HG02678 (cell line): ENCODE data around the gene SARNP.
"Not testable (repeated sequence)": the region's sequence is repeated elsewhere in the genome, so short reads cannot be mapped to it uniquely, and the experiment has no call there.

ENCODE experiments used
- ATAC-seq: cut with Tn5 transposase; IDR thresholded peaks from one replicate; pipeline ENCODE4 v1.9.1; 2021; ENCODE audit warnings: mild to moderate bottlenecking, moderate library complexity; ENCODE audit not compliant: unreplicated experiment

SARNP gene

DNA sequence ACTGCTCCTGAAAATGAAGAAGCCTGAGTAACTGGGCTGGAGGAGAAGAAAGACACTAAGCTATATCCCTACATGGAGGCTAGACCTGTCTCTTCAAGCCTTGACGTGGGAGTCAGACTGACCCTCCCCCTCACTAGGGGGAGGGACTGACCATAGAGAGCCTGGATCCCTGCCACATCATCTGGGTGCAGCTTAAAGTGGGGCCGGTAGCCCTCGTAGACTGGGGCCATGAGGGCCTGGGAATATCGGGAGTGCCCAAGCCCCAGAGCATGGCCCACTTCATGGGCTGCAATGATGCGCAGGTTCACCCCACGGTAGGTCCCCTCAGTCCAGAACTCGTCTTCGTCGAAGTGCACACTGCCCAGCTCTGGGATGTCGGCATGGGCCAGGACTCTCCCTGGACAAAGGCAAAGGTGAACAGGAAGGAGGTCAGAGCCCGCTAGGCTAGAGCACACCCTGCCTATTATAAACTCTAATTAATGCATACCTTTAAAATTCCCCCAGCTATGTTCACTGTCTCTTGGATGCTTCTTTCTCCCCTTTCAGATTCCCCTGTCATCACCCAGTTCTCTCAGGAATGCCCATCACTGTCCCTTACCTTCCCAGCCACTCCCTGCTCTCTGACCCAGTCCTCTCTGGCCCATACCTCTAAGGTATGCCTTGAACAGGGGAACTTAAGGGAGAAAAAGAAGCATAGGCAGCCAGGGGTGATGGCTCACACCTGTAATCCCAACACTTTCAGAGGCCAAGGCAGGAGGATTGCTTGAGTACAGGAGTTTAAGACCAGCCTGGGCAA lies 22.0 kb upstream of the SARNP start:
- no peak for ATAC-seq

DNA sequence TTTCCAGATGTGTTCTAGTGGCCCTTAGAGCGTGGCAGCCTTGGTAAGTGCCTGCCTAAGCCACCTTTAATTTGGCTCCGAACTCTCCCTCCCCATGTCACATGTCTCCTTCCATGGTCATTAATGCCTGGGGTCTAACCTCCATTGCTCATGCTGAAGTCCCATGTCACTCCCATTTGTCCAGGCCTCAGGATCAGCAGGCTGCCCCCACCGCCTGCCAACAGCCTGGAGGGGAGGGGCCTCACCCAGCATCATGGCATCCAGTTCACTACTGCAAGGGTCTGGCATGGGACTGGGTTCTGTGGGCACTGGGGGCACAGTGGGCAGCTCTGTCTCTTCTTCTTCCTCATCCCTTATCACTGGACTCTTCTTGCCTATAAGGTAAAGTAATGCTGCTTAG lies 20.8 kb upstream of the SARNP start:
- ATAC-seq: no peak

DNA sequence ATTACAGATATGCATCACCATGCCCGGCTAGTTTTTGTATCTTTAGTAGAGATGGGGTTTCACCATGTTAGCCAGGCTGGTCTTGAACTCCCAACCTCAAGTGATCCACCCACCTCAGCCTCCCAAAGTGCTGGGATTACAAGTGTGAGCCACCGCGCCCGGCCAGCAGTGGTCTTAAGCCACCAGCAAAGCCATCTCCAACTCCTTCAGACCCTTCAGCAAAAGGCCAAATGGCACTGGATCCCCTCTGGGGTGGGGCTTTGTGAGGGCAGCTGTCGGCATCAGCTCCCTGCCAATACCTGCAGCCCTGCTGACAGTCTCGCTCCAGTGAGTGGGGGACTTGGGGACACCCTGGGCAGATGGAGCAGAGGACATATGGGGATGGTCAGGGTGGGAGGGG lies 16.9 kb upstream of the SARNP start:
- ATAC-seq: not testable (repeated sequence)

DNA sequence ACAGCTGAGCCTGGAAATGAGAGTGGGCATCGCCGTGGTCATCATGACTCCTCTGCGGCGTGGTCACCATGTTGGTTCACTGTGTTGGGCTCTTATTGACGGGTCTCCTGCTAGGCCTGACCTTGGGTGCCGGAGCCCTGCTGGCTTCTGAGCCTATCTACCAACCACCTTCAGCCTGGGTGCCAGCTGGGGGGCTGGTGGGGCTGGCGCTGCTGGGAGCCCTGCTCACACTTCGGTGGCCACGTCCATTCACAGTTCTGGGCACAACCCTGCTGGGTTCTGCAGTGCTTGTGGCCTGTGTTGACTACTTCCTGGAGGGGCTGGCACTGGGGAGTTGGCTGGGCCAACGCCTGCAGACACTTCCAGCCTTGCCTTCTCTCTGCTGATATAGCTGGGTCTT lies 15.5 kb upstream of the SARNP start:
- no peak for ATAC-seq

DNA sequence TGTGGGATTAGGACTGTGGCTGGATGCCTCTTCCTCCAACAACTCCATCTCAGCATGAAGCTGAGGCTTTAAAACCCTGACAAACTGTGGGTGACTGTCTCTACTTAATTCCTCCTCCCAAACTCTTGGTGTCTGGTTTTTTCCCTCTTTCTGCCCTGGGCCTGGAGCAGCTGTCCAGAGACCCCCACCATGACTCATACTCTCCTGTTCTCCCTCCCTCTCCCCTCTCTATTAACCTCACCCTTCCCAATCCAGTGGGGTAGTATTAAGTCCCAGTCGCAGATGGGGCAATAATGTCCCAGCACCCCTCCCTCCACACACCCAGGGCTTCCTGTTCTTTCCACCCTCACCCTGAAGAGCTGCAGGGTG lies 13.9 kb upstream of the SARNP start:
- no peak for ATAC-seq

DNA sequence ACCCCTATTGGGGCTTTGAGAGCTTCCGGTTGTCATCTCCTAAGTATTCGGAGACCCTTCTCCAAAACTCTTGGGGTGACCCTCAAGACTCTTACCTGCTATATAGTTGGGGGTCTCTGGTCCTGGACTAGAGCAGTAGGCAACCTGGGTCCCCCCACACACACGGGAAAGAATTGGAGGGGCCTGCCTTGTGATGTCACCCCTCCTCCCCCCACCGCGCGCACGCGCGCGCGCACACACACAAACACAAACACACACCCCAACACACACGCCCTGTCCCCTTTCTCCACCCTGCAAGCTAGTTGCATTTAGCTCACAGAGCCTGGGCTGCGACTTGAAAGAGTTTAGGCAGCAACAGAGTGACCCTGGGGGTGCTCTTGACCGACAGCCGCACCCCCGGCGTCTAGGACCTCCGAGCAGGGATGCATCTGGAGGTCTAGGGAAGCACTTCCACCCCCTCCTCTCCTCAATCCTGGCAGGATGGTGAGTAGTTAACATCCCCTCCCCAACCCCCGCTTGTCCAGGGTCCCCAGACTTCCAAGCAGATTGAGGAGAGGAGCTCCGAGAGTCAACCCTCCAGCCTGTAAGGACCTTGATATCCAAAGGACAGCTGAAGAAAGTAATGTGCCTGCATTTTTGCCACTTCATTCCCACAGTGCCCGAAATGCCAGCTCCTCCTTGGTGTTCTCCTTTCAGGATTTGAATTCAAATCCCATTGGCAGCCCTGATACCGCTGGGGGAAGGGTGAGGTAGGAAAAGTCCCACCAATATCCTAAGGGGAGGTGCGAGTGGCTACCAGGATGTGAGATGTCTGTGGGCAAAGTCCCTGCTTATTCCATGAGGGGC lies 13.3 kb upstream of the SARNP start:
- ATAC-seq: no peak

DNA sequence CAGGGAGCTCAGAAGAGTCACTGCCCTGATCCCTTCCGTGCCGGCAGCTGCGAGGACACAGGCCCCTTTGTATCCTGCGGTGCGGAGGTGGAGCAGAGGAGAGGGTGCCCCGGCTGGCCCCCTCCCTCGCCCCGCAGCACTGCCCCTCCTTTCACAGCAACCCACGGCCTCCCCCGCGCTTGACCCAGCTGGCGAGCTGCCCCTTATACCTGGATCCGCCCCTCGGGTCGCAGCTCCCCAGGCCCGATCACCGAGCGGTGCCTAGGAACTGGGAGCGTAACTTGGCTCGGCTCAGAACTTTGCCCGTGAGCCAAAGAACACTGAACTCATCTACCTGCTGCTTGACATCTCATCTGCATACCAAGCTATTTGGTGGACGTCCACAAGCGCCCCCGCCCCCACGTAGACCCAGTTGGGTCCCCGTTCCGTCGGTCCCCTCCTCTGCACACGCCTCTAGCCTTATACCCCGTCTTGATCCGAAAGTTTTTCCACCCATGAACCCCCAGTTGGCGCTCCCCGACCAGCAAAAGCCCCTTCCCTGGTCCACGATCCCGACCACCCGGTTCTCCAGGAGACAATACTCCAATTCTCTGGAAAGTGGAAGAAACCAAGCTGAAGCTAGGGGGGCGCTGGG lies 12.6 kb upstream of the SARNP start:
- peak; percentile 22 for ATAC-seq

DNA sequence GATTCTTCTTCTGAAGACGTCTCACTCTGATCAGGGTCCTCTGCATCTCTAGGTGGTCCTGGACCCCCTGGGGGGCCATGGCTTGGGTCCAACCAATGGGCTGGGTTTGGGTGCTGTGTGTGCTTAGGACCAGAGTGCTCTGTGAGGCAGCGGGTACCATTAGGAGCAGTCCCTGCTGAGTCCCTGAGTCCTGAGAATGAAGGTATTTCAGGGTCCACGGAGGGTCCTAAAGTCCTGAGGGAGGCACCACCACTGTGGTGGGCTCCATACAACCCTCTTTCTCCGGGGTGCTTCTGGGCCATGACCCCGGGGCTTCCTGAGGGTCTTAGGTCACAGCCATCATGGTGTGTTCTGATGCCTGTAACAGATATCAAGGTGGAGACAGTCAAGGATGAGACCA lies 10.8 kb upstream of the SARNP start:
- no peak for ATAC-seq

DNA sequence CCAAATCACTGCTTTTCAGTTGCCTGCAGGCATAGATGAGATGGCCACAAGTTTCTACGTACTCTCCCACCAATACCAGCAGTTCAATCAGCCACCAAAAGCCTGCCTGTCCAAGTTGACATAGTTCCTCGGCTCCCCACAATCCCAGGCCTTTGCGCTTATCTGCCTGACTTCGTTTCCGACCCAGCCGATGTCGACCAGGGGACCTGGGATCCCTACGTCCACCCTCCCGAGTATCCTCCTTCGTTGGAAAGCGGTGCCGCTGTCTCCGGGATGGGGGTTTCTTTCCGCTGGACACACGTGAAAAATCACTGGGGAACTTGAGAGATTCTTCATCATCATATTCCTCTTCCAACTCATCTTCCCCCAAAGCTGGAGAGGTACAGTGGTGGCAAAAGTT lies 10.3 kb upstream of the SARNP start:
- no peak for ATAC-seq

DNA sequence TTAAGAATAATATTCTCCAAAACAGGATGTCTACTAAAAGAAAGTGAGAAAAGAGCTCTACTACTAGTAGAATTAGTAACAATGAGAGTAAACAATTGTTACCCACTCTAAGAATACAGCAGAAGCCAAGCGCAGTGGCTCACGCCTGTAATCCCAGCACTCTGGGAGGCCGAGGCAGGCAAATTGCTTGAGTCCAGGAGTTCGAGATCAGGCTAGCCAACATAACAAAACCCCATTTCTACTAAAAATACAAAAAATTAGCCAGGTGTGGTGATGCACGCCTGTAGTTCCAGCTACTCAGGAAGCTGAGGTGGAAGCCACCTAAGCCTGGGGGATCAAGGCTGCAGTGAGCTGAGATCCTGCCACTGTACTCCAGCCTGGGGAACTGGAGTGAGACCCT lies 7.2 kb upstream of the SARNP start:
- no peak for ATAC-seq

DNA sequence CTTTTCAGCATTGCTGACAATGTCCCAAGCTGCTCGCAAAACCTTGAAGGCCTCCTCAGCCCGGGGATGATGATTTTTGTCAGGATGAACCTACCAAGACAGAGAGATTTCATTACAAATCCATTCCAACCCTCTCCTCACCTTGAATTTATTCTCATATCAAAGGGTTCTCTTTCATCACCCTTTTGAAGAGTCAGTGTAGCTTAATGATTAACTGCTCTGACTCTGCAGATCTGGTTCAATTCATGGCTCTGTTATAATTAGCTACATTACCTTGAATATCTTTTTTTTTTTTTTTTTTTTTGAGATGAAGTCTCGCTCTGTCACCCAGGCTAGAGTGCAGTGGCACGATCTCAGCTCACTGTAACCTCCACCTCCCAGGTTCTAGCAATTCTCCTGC lies 5.9 kb upstream of the SARNP start:
- ATAC-seq: no peak

DNA sequence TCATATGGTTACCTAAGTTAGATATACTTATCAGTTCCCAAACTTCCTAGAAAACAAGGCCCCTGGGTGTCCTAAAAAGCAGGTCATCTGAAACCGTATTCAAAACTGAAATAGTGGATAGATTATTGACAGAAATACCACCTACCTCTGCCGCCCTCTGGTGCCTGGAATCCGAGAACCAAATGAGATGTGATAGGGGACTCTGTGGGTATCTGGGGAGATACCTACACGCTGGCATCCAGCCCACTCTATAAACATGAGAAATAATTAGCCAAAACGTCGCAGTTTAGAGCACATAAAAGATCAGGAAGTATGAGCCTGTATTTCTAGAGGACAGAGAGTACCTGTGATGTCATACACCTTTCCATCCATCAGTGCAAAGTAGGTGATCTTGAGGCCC lies 4.7 kb upstream of the SARNP start:
- no peak for ATAC-seq

DNA sequence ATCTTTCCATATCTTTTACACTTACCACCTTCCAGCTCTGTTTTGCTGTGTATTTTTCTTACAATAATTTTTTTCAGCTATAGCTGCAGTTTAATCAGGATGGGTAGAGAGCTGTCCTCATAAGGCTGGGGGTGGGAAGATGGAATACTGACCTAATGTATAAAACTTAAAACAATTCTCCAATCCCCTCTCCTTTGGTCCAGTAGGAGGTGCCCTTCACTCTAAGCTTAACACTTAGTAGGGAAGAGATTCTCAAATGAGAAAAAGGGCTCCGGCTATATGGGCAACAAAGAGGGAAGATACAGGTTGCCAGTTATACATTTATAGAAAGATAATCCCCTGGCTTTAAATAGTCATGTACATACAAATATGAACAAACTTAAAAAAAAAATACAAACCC lies 3.2 kb upstream of the SARNP start:
- no peak for ATAC-seq

DNA sequence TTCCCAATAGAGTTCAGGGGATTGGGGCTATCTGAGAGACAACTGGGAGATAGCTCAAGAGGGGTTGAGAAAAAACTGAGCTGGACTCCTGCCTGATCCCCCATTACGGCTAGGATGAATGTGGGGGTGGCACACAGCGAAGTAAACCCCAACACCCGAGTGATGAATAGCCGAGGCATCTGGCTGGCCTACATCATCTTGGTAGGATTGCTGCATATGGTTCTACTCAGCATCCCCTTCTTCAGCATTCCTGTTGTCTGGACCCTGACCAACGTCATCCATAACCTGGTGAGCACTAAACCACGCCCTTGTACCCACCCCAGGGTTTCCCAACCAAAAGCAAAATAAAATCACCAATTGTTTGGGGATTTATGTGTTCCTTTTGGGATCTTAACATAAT lies 1.4 kb upstream of the SARNP start:
- no peak for ATAC-seq

DNA sequence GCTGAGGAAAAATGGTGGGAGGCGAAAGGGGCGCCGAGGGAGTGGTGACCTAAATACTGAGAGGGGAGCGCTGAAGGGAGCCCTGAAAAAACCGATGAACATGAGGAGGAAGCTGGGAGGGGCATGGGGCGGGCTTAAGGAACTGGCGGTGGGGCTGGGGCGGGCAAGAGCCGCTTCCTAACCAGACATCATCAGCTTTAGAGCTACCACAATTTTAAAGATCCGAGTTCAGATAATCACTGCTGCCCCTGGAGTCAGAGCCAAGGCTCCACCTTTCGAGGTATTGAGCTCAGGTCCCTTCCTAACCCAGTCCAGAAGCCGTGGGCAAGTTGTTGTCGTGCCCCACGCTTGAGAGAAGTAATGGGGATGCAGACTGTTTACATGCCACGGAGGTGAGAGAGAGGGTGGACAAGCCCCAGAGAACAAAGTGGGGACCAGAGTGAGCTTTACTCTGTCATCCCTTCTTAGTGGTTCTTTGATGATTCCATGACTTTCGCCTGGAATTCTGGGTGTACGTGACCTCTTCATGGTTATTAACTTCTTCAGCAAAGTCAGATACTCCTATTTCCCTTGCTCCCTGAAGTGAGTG lies 710 bp upstream of the SARNP start:
- ATAC-seq: peak; percentile 23

DNA sequence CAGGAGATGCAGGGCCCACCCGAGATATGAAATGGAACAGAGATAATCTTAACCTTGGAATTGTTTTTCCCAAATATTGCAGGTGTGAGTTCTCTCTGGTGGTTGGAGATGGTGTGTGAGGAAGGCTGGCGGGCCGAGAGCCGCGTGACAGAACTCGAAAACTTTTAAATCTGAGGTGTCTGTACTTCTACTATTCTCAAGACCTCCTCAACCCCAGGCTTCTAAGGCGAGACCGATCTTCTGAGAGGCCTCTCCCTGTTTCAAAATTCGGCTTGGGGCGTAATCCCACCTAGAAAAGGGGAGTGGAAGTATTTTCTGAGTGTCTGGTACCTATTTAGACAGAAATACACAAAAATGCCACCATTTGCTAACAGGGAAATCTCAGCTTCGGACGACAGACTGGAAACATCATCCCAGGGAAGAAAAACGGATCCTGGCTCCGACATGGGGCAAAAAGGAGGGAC lies 611 bp downstream of the SARNP start:
- no peak for ATAC-seq

DNA sequence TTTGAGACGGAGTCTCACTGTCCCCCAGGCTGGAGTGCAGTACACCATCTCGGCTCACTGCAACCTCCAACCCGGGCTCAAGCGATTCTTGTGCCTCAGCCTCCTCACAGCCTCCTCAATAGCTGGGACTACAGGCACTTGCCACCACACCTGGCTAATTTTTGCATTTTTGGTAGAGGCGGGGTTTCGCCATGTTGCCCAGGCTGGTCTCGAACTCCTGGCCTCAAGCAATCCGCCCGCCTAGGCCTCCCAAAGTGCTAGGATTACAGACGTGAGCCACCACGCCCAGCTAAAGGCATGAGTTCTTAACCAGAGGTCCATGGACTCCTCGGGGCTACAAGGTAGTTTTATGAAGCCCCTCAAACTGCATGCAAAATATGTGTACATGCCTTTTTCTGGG lies 2.1 kb downstream of the SARNP start:
- ATAC-seq: no peak

DNA sequence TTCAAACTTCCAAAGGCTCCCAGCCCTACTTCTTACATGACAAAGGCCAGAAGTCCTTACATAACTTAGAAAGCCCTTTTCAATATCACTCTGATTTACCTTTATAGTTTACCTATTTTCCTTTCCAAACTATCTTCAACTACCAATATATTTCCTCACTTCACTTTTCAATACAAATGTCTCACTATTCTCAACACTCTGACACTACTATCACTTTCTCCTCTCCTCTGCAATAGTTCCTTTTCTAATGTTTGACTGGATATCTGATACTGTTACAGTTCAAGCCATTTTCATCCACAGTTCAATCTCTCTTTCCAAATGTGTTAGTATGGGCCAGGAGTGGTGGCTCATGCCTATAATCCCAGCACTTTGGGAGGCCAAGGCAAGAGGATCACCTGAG lies 3.3 kb downstream of the SARNP start:
- ATAC-seq: no peak

DNA sequence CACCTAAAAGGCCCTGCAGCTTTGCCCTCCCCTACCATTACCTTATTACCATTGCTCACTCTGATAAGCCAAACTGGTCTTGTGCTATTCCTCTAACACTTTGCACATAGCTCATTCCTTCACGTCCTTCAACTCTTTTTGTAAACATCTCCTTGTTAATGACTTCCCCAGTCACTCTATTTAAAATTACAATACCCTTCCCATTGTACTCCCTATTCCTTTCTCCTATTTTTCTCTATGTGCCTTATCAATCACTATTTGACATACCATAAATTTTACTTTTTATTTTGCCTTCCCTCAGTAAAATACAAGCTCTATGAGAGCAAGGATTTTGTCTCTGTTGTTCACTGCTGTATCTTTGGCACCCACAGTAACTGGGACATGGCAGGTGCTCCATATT lies 5.4 kb downstream of the SARNP start:
- ATAC-seq: no peak

DNA sequence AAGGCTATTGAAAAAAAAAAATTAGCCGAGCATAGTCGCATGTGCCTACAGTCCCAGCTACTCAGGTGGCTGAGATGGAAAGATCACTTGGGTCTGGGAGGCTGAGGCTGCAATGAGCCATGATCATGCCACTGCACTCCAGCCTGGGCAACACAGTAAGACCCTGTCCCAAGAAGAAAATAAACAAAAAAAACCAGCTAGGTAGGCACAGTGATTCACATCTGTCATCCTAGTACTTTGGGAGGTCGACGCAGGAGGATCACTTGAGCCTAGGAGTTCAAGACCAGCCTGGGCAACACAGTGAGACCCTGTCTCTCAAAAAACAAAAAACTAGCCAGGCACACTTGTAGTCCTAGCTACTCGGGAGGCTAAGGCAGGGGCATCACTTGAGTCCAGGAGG lies 8.2 kb downstream of the SARNP start:
- no peak for ATAC-seq

DNA sequence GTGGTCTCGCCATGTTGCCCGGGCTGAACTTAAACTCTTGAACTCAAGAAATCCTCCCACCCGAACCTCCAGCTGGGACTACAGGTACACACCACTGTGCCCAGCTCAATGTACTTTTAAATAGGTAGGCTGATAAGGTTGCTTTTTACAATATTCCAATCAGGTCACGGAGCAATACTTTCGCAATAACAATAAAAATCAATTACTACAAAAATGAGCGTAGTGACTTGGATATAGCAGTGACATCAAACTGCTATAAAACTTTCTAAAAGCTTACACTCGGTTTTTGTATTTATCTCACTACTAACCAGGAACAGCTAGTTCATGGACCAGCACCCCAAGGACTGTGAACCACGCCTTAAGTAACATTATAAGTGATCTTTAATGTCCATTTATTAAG lies 10.5 kb downstream of the SARNP start:
- ATAC-seq: no peak

DNA sequence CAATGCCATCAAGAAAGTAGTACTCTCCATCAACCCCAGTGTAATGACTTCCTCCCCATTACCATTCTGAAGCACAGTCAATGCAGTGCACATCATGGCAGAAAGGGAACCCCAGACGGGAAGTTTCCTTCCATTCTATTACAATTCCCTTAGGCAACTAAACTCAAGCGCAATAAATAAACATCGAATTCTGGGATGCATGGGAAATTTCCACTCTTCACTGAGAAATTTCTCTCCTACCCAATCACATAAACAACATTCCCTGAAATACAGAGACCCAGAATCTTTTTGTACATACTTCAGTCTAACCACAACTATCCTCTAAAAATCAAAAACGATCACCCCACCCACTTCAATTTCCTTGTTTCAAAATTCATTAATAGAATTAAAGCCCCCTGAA lies 20.0 kb downstream of the SARNP start:
- no peak for ATAC-seq
